GM12878 (cell line): ENCODE results near the gene SGPP2. TPM values are rescaled to one million over a fixed set of nuclear protein-coding genes. Genes with fewer than 3 reads are reported as not detected.

Experiments
- polyA plus RNA-seq, 11 experiments: library from polyadenylated mRNA; depleted of rRNA in 4 of 11; unstranded in 6 of 11; stranded (reverse) in 5 of 11; fragments of >200 nt; fragmentation: Nextera tagmentation in 4 of 11; fragmentation: Illumina TruSeq in 1 of 11; extraction: Ambion mirVana in 4 of 11; extraction: Trizol in 1 of 11; gene quantifications; 1 replicate in 1 of 11; 2 replicates in 10 of 11; pipeline versions ENCODE4 v1.2.1 to v1.2.3, GENCODE V29; 2011 to 2016; ENCODE audit warnings: inconsistent platforms in 2 of 11, missing spikeins in 2 of 11, low read depth in 1 of 11
- small RNA-seq: library from RNA; depleted of rRNA; stranded (forward); fragments of <200 nt; gene quantifications from one replicate; pipeline ENCODE3, GENCODE V24; 2014
- total RNA-seq, 4 experiments: library from RNA; depleted of rRNA in 3 of 4; stranded (reverse); fragments of >200 nt in 3 of 4; fragmentation: Illumina TruSeq in 1 of 4; extraction: Trizol in 1 of 4; gene quantifications; 2 replicates each; pipeline versions ENCODE4 v1.2.1 to v1.2.3, GENCODE V29; 2013 to 2021

Gene SGPP2
- total and polyA plus RNA-seq, 10 of the 15 experiments (the other 5 are each of a cell fraction or from before 2014, with no cell fraction given) = 3.5 to 84.9 (median 13.1) TPM

Small RNAs within 50 kb of the gene (small RNA-seq; reads per million reads assigned to genes)
- not detected for gene RF00019
- not detected for gene RNU6-619P

Other genes with a start within 250 kb of the SGPP2 start
- gene PAX3, start 125.5 kb upstream of the SGPP2 start, total RNA-seq (2014; rRNA removed) = not detected in 2 replicates
- not detected in 2 replicates for gene PAX3, start 125.5 kb upstream of the SGPP2 start, total RNA-seq (2014; rRNA removed; fragmentation: Illumina TruSeq; extraction: Trizol)
- not detected in 2 replicates for gene PAX3, start 125.5 kb upstream of the SGPP2 start, total RNA-seq (2021)
- not detected in 2 replicates for gene PAX3, start 125.5 kb upstream of the SGPP2 start, polyA plus RNA-seq (2011; rRNA removed)
- not detected in 2 replicates for gene PAX3, start 125.5 kb upstream of the SGPP2 start, polyA plus RNA-seq (2014; fragmentation: Illumina TruSeq; extraction: Trizol)
- gene PAX3, start 125.5 kb upstream of the SGPP2 start, polyA plus RNA-seq (2014; fragmentation: Nextera tagmentation; extraction: Ambion mirVana) = not detected
- gene PAX3, start 125.5 kb upstream of the SGPP2 start, polyA plus RNA-seq (2014; rRNA removed) = not detected in 2 replicates
- gene PAX3, start 125.5 kb upstream of the SGPP2 start, polyA plus RNA-seq (2016; fragmentation: Nextera tagmentation; extraction: Ambion mirVana) = not detected
- gene FARSB, start 231.5 kb downstream of the SGPP2 start, total RNA-seq (2014; rRNA removed) = 32.4 and 36.7 TPM in 2 replicates
- gene FARSB, start 231.5 kb downstream of the SGPP2 start, total RNA-seq (2014; rRNA removed; fragmentation: Illumina TruSeq; extraction: Trizol) = 50.4 and 50.7 TPM in 2 replicates
- 47.8 and 48.0 TPM in 2 replicates for gene FARSB, start 231.5 kb downstream of the SGPP2 start, total RNA-seq (2021)
- 51.6 and 62.5 TPM in 2 replicates for gene FARSB, start 231.5 kb downstream of the SGPP2 start, polyA plus RNA-seq (2011; rRNA removed)
- 90.1 and 108 TPM in 2 replicates for gene FARSB, start 231.5 kb downstream of the SGPP2 start, polyA plus RNA-seq (2014; fragmentation: Illumina TruSeq; extraction: Trizol)
- gene FARSB, start 231.5 kb downstream of the SGPP2 start, polyA plus RNA-seq (2014; fragmentation: Nextera tagmentation; extraction: Ambion mirVana) = 100 to 1,000 TPM; 107 to 127 TPM
- 48.2 and 57.4 TPM in 2 replicates for gene FARSB, start 231.5 kb downstream of the SGPP2 start, polyA plus RNA-seq (2014; rRNA removed)
- gene FARSB, start 231.5 kb downstream of the SGPP2 start, polyA plus RNA-seq (2016; fragmentation: Nextera tagmentation; extraction: Ambion mirVana) = 100 to 1,000 TPM; 113 to 119 TPM
- not detected in 2 replicates for gene MOGAT1, start 247.1 kb downstream of the SGPP2 start, total RNA-seq (2014; rRNA removed)
- gene MOGAT1, start 247.1 kb downstream of the SGPP2 start, total RNA-seq (2014; rRNA removed; fragmentation: Illumina TruSeq; extraction: Trizol) = not detected in 2 replicates
- not detected in 2 replicates for gene MOGAT1, start 247.1 kb downstream of the SGPP2 start, total RNA-seq (2021)
- gene MOGAT1, start 247.1 kb downstream of the SGPP2 start, polyA plus RNA-seq (2011; rRNA removed) = not detected in 2 replicates
- gene MOGAT1, start 247.1 kb downstream of the SGPP2 start, polyA plus RNA-seq (2014; fragmentation: Illumina TruSeq; extraction: Trizol) = not detected in 2 replicates
- gene MOGAT1, start 247.1 kb downstream of the SGPP2 start, polyA plus RNA-seq (2014; fragmentation: Nextera tagmentation; extraction: Ambion mirVana) = not detected
- not detected in 2 replicates for gene MOGAT1, start 247.1 kb downstream of the SGPP2 start, polyA plus RNA-seq (2014; rRNA removed)
- not detected for gene MOGAT1, start 247.1 kb downstream of the SGPP2 start, polyA plus RNA-seq (2016; fragmentation: Nextera tagmentation; extraction: Ambion mirVana)